SH-SY5Y (cell line): ENCODE results near the gene CYTH3.

Experiments
- GATA2 ChIP-seq: IDR thresholded peaks from 2 replicates; pipeline ENCODE4 v1.6.1; 2011; ENCODE audit warnings: mild to moderate bottlenecking, low read depth, low read length
- GATA3 ChIP-seq: IDR thresholded peaks from 2 replicates; pipeline ENCODE4 v1.6.1; 2011; ENCODE audit warnings: low read depth, mild to moderate bottlenecking, low read length, moderate library complexity

DNA sequence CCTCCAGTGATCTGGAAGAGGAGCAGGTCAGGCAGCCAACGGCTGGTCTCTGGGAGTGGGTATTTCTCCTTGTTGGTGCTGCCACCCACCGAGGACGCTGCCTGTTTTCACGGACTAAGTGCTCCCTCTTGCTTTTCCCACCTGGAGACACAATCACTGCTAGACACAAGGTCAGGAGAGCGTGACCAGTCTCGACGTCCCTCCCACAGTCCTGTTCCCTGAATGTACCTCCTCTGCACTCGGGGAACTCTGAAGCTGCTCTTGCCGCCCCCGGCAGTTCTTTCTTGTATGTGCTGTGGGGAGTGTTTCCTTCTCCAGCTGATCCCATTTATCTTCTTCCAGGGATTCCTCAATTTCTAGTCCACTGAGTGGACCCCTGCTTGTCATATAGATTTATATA lies 89.4 kb downstream of the CYTH3 start:
- no peak for TF ChIP-seq GATA2
- no peak for TF ChIP-seq GATA3
